K562 (cell line): Measurements from ENCODE around the gene CUL4B. TPM values are rescaled to one million over a fixed set of nuclear protein-coding genes. Genes with fewer than 3 reads are reported as not detected.
"Not testable (repeated sequence)": the region's sequence is repeated elsewhere in the genome, so short reads cannot be mapped to it uniquely, and the experiment has no call there.

Experiments
- polyA plus RNA-seq, 8 experiments: library from polyadenylated mRNA; depleted of rRNA in 4 of 8; stranded (reverse) in 5 of 8; unstranded in 3 of 8; fragments of >200 nt; fragmentation: Nextera tagmentation in 2 of 8; fragmentation: Illumina TruSeq in 1 of 8; extraction: Ambion mirVana in 2 of 8; extraction: Trizol in 1 of 8; gene quantifications; 2 replicates each; pipeline versions ENCODE4 v1.2.1 to v1.2.3, GENCODE V29; 2011 to 2014; ENCODE audit warnings: inconsistent platforms in 1 of 8, missing spikeins in 1 of 8
- small RNA-seq: library from RNA; depleted of rRNA; stranded (forward); fragments of <200 nt; gene quantifications from one replicate; pipeline ENCODE3, GENCODE V24; 2014
- total RNA-seq, 7 experiments: library from RNA; depleted of rRNA in 6 of 7; stranded (reverse); fragments of >200 nt in 6 of 7; fragmentation: Illumina TruSeq in 2 of 7; extraction: Trizol in 2 of 7; gene quantifications; 2 replicates each; pipeline versions ENCODE4 v1.2.1 to v1.2.3, GENCODE V29; 2011 to 2021; ENCODE audit warnings: low replicate concordance in 1 of 7
- TF ChIP-seq, protein P1 (sequence below), 2 experiments: fragments of 450-650 bp; formaldehyde crosslinking in 1 of 2; IDR thresholded peaks; 2 replicates each; pipeline versions ENCODE4 v1.4.0 to v1.6.1; 2014 to 2020; ENCODE audit warnings: mild to moderate bottlenecking in 2 of 2, borderline replicate concordance in 1 of 2, low read depth in 1 of 2

Gene CUL4B
- total and polyA plus RNA-seq, 9 of the 15 experiments (the other 6 are each of a cell fraction or from before 2014, with no cell fraction given), result 15.0 to 41.7 (median 37.5) TPM

DNA sequence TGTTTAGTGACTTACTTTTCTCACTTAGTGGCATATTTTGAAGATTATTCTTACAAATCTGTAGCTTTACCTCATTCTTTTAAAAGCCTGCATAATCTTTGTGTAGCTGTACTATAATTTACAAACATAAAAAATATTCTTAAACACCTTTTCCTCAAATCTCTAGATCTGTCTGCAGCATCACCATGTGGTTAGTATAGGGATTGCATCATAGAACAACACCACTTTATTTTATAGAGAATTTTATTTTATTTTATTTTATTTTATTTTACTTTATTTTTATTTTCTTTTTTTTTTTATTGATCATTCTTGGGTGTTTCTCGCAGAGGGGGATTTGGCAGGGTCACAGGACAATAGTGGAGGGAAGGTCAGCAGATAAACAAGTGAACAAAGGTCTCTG, 85.3 kb downstream of the CUL4B start (continued):
- TF ChIP-seq, protein P1, sequence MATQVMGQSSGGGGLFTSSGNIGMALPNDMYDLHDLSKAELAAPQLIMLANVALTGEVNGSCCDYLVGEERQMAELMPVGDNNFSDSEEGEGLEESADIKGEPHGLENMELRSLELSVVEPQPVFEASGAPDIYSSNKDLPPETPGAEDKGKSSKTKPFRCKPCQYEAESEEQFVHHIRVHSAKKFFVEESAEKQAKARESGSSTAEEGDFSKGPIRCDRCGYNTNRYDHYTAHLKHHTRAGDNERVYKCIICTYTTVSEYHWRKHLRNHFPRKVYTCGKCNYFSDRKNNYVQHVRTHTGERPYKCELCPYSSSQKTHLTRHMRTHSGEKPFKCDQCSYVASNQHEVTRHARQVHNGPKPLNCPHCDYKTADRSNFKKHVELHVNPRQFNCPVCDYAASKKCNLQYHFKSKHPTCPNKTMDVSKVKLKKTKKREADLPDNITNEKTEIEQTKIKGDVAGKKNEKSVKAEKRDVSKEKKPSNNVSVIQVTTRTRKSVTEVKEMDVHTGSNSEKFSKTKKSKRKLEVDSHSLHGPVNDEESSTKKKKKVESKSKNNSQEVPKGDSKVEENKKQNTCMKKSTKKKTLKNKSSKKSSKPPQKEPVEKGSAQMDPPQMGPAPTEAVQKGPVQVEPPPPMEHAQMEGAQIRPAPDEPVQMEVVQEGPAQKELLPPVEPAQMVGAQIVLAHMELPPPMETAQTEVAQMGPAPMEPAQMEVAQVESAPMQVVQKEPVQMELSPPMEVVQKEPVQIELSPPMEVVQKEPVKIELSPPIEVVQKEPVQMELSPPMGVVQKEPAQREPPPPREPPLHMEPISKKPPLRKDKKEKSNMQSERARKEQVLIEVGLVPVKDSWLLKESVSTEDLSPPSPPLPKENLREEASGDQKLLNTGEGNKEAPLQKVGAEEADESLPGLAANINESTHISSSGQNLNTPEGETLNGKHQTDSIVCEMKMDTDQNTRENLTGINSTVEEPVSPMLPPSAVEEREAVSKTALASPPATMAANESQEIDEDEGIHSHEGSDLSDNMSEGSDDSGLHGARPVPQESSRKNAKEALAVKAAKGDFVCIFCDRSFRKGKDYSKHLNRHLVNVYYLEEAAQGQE (IDR thresholded peaks at IDR 0.05; ENCODE audit: borderline replicate concordance), result peak; percentile 32; the same call in 1 of the 2 replicates
- TF ChIP-seq, protein P1 (CRISPR knock-in tag; IDR thresholded peaks at IDR 0.05; ENCODE audit: low read depth), result not testable (repeated sequence)
- TF ChIP-seq, all 486 proteins: peak for 6; not testable (repeated sequence) for 480

Small RNA genes within 50 kb of the gene (small RNA-seq; reads per million reads assigned to genes)
- gene RNU7-37P, result not detected

Other genes with a start within 250 kb of the CUL4B start
- gene TMEM255A, start 249.5 kb downstream of the CUL4B start, total RNA-seq (2014; rRNA removed), result not detected in 2 replicates
- gene TMEM255A, start 249.5 kb downstream of the CUL4B start, total RNA-seq (2014; rRNA removed; fragmentation: Illumina TruSeq; extraction: Trizol), result not detected in 2 replicates
- gene TMEM255A, start 249.5 kb downstream of the CUL4B start, total RNA-seq (2015; rRNA removed; fragmentation: Illumina TruSeq; extraction: Trizol), result not detected in 2 replicates
- gene TMEM255A, start 249.5 kb downstream of the CUL4B start, total RNA-seq (2021), result not detected in 2 replicates
- not detected in 2 replicates for gene TMEM255A, start 249.5 kb downstream of the CUL4B start, polyA plus RNA-seq (2011; rRNA removed)
- gene TMEM255A, start 249.5 kb downstream of the CUL4B start, polyA plus RNA-seq (2014; fragmentation: Illumina TruSeq; extraction: Trizol), result not detected in 2 replicates
- gene TMEM255A, start 249.5 kb downstream of the CUL4B start, polyA plus RNA-seq (2014; fragmentation: Nextera tagmentation; extraction: Ambion mirVana), result under 1 TPM in 1 of 2 experiments, not detected in 1; 0.01 TPM
- not detected in 2 replicates for gene TMEM255A, start 249.5 kb downstream of the CUL4B start, polyA plus RNA-seq (2014; rRNA removed)
- gene ATP1B4, start 198.9 kb downstream of the CUL4B start, total RNA-seq (2014; rRNA removed), result 0.18 TPM in 1 of 2 replicates, not detected in the other
- gene ATP1B4, start 198.9 kb downstream of the CUL4B start, total RNA-seq (2014; rRNA removed; fragmentation: Illumina TruSeq; extraction: Trizol), result not detected in 2 replicates
- 0.04 TPM in 2 replicates for gene ATP1B4, start 198.9 kb downstream of the CUL4B start, total RNA-seq (2015; rRNA removed; fragmentation: Illumina TruSeq; extraction: Trizol)
- not detected in 2 replicates for gene ATP1B4, start 198.9 kb downstream of the CUL4B start, total RNA-seq (2021)
- gene ATP1B4, start 198.9 kb downstream of the CUL4B start, polyA plus RNA-seq (2011; rRNA removed), result not detected in 2 replicates
- gene ATP1B4, start 198.9 kb downstream of the CUL4B start, polyA plus RNA-seq (2014; fragmentation: Illumina TruSeq; extraction: Trizol), result 0.04 TPM in 1 of 2 replicates, not detected in the other
- not detected for gene ATP1B4, start 198.9 kb downstream of the CUL4B start, polyA plus RNA-seq (2014; fragmentation: Nextera tagmentation; extraction: Ambion mirVana)
- not detected in 2 replicates for gene ATP1B4, start 198.9 kb downstream of the CUL4B start, polyA plus RNA-seq (2014; rRNA removed)
- 22.3 and 24.2 TPM in 2 replicates for gene LAMP2, start 91.7 kb downstream of the CUL4B start, total RNA-seq (2014; rRNA removed)
- 52.7 and 61.3 TPM in 2 replicates for gene LAMP2, start 91.7 kb downstream of the CUL4B start, total RNA-seq (2014; rRNA removed; fragmentation: Illumina TruSeq; extraction: Trizol)
- 75.2 and 77.7 TPM in 2 replicates for gene LAMP2, start 91.7 kb downstream of the CUL4B start, total RNA-seq (2015; rRNA removed; fragmentation: Illumina TruSeq; extraction: Trizol)
- gene LAMP2, start 91.7 kb downstream of the CUL4B start, total RNA-seq (2021), result 41.8 and 43.3 TPM in 2 replicates
- 50.6 and 53.8 TPM in 2 replicates for gene LAMP2, start 91.7 kb downstream of the CUL4B start, polyA plus RNA-seq (2011; rRNA removed)
- 61.0 and 62.1 TPM in 2 replicates for gene LAMP2, start 91.7 kb downstream of the CUL4B start, polyA plus RNA-seq (2014; fragmentation: Illumina TruSeq; extraction: Trizol)
- gene LAMP2, start 91.7 kb downstream of the CUL4B start, polyA plus RNA-seq (2014; fragmentation: Nextera tagmentation; extraction: Ambion mirVana), result 10 to 100 TPM; 47.7 to 48.6 TPM
- 30.7 and 32.9 TPM in 2 replicates for gene LAMP2, start 91.7 kb downstream of the CUL4B start, polyA plus RNA-seq (2014; rRNA removed)
- gene MCTS1, start 43.1 kb upstream of the CUL4B start, total RNA-seq (2014; rRNA removed), result 64.9 and 65.3 TPM in 2 replicates
- 153 and 171 TPM in 2 replicates for gene MCTS1, start 43.1 kb upstream of the CUL4B start, total RNA-seq (2014; rRNA removed; fragmentation: Illumina TruSeq; extraction: Trizol)
- gene MCTS1, start 43.1 kb upstream of the CUL4B start, total RNA-seq (2015; rRNA removed; fragmentation: Illumina TruSeq; extraction: Trizol), result 140 and 152 TPM in 2 replicates
- gene MCTS1, start 43.1 kb upstream of the CUL4B start, total RNA-seq (2021), result 101 and 114 TPM in 2 replicates
- 149 and 204 TPM in 2 replicates for gene MCTS1, start 43.1 kb upstream of the CUL4B start, polyA plus RNA-seq (2011; rRNA removed)
- gene MCTS1, start 43.1 kb upstream of the CUL4B start, polyA plus RNA-seq (2014; fragmentation: Illumina TruSeq; extraction: Trizol), result 145 and 148 TPM in 2 replicates
- gene MCTS1, start 43.1 kb upstream of the CUL4B start, polyA plus RNA-seq (2014; fragmentation: Nextera tagmentation; extraction: Ambion mirVana), result 100 to 1,000 TPM; 270 to 300 TPM
- gene MCTS1, start 43.1 kb upstream of the CUL4B start, polyA plus RNA-seq (2014; rRNA removed), result 117 and 120 TPM in 2 replicates
- gene C1GALT1C1, start 69.1 kb upstream of the CUL4B start, total RNA-seq (2014; rRNA removed), result 10.0 and 10.2 TPM in 2 replicates
- 15.9 and 16.6 TPM in 2 replicates for gene C1GALT1C1, start 69.1 kb upstream of the CUL4B start, total RNA-seq (2014; rRNA removed; fragmentation: Illumina TruSeq; extraction: Trizol)
- gene C1GALT1C1, start 69.1 kb upstream of the CUL4B start, total RNA-seq (2015; rRNA removed; fragmentation: Illumina TruSeq; extraction: Trizol), result 15.9 and 18.1 TPM in 2 replicates
- gene C1GALT1C1, start 69.1 kb upstream of the CUL4B start, total RNA-seq (2021), result 9.6 TPM in 2 replicates
- gene C1GALT1C1, start 69.1 kb upstream of the CUL4B start, polyA plus RNA-seq (2011; rRNA removed), result 14.9 and 25.6 TPM in 2 replicates
- 14.0 and 17.1 TPM in 2 replicates for gene C1GALT1C1, start 69.1 kb upstream of the CUL4B start, polyA plus RNA-seq (2014; fragmentation: Illumina TruSeq; extraction: Trizol)
- gene C1GALT1C1, start 69.1 kb upstream of the CUL4B start, polyA plus RNA-seq (2014; fragmentation: Nextera tagmentation; extraction: Ambion mirVana), result 10 to 100 TPM; 46.4 to 49.4 TPM
- 14.6 and 15.1 TPM in 2 replicates for gene C1GALT1C1, start 69.1 kb upstream of the CUL4B start, polyA plus RNA-seq (2014; rRNA removed)